Choroid plexus epithelial cell (primary cell): Measurements from ENCODE around the gene TCERG1L.
"Not testable (repeated sequence)": the region's sequence is repeated elsewhere in the genome, so short reads cannot be mapped to it uniquely, and the experiment has no call there.

Source experiments
- DNase-seq: peaks from one replicate; pipeline ENCODE4 v3.0.0-alpha.2; 2010; ENCODE audit warnings: low read depth
- H3K4me3 ChIP-seq: 2 replicates; pipeline ENCODE4 v1.5.1; 2011; ENCODE audit warnings: low read depth, mild to moderate bottlenecking, control low read depth, low read length, moderate library complexity
- TF ChIP-seq, protein P1 (sequence below): conservative IDR thresholded peaks from 2 replicates; pipeline ENCODE4 v1.5.1; 2011; ENCODE audit warnings: low read depth, mild to moderate bottlenecking, control low read depth, inconsistent platforms, low read length, moderate library complexity

TCERG1L gene

DNA sequence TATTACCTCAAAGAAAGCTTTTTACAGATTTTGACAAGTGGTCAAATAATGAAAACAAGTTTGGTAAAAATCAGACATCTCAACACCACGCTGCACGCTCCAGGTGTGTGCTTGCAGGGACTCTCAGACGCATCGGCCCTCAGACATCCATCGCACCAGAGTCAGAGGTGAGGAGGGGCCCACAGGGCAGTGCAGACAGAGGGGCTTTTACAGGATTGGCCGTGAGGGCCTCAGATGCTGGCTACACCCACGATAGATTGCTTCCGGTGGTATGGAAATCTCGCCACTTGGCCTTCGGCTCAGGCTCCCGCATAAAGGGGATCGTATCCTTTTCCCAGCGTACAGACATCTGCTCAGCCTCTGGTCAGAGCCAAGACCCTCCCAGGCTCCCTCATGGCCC lies 72.1 kb downstream of the TCERG1L start:
- H3K4me3 ChIP-seq, result no peak overlapping the region
- DNase-seq, result no peak
- TF ChIP-seq, protein P1, sequence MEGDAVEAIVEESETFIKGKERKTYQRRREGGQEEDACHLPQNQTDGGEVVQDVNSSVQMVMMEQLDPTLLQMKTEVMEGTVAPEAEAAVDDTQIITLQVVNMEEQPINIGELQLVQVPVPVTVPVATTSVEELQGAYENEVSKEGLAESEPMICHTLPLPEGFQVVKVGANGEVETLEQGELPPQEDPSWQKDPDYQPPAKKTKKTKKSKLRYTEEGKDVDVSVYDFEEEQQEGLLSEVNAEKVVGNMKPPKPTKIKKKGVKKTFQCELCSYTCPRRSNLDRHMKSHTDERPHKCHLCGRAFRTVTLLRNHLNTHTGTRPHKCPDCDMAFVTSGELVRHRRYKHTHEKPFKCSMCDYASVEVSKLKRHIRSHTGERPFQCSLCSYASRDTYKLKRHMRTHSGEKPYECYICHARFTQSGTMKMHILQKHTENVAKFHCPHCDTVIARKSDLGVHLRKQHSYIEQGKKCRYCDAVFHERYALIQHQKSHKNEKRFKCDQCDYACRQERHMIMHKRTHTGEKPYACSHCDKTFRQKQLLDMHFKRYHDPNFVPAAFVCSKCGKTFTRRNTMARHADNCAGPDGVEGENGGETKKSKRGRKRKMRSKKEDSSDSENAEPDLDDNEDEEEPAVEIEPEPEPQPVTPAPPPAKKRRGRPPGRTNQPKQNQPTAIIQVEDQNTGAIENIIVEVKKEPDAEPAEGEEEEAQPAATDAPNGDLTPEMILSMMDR, result no peak

DNA sequence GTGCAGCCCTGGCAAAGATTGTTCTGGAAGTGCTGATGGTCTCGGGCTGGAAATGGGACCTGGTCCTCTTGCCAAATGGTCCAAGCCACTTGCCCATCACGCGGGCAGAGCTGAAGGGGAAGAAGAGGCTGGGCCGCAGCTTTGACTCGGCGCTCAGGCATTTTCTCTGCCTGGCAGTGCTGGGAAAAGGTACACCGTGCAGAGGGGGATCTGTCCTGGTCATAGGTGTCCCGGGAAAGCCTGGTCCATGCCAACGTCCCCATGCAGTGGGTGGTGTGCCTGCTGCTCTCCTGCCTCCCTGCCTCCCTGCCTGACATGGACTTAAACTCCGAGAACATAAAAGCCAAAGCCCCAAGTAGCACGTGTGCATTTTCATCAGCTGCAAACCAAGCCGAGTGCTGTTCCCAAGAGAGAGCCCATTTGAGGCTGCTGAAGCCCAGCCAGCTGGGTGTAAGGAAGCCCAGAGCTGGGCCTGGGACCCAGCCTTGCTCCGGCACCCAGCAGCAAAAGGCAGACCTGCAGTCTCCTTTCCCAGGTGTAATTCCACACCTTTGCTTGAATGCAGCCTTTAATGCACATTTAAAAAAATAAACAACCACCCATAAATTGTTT lies 72.7 kb downstream of the TCERG1L start:
- DNase-seq, result no peak
- no peak overlapping the region for H3K4me3 ChIP-seq
- TF ChIP-seq, protein P1, result no peak

DNA sequence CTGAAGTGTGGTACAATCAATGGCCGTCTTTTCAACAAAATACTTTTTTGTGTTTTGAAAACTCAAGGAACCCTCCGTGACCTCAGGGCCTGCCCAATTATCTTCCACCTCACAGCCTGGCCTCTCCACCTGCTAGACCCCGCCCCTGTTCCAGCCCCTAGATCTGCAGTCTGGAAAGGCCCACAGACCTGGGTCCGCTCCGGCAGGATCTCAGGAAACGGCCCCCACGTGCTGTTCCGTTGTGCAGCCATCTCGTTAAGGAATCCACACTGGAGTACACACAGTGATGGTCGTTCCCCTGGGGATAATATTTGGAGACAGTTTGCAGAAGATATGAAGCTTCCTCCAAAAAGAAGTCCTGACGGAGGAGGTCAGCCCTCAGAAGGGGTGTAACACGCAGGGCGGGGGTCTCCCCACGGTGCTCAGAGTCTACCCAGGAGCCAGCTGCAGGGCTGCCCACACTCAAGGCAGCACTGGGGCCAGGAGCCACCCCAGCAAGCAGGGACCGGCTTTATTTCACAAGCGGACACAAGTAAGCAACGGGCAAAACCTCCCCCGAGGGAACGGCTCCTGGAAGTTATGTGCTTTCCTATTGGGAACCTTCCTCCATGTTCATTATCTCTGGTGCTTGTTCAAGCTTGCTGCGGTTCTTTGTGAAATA lies 73.4 kb downstream of the TCERG1L start:
- TF ChIP-seq, protein P1, result no peak
- DNase-seq, result no peak
- no peak overlapping the region for H3K4me3 ChIP-seq

DNA sequence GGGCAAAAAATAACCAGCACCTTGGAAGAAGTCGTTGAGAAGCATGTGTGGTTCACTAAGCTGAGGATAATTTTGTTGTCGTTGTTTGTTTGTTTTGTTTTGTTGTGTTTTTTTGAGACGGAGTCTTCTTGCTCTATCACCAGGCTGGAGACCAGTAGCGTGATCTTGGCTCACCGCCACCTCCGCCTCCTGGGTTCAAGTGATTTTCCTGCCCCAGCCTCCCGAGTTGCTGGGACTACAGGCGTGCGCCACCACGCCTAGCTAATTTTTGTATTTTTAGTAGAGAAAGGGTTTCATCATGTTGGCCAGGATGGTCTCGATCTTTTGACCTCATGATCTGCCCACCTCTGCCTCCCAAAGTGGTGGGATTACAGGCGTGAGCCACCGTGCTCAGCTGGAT lies 76.9 kb downstream of the TCERG1L start:
- DNase-seq, H3K4me3 ChIP-seq: not testable (repeated sequence)

DNA sequence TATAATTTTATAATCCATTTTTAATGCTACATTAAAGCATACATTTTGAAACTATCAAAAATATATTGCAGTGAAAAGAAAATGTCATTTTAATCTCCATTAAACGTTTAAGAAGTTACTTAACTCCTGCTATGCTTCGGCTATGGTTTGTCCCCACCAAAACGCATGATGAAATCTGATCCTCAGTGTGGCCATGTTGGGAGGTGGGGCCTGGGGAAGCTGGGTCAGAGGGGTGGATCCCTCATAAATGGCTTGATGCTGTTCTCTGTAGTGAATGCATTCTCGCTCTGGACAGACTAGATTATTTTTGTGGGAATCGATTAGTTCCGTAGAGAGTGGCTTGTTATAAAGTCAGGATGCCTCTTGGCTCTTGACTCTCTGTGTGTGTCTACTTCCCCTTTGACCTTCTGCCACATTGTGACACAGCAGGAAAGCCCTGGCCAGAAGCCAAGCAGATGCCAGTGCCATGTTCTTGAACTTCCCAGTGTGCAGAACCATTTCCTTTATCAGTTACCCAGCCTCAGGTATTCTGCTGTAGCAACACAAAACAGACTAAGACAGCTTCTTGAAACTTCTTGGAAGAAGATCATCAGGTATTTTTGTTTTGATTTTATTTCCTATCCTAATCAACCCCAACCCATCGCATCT lies 77.8 kb downstream of the TCERG1L start:
- DNase-seq, result no peak
- no peak overlapping the region for H3K4me3 ChIP-seq
- TF ChIP-seq, protein P1, result no peak

DNA sequence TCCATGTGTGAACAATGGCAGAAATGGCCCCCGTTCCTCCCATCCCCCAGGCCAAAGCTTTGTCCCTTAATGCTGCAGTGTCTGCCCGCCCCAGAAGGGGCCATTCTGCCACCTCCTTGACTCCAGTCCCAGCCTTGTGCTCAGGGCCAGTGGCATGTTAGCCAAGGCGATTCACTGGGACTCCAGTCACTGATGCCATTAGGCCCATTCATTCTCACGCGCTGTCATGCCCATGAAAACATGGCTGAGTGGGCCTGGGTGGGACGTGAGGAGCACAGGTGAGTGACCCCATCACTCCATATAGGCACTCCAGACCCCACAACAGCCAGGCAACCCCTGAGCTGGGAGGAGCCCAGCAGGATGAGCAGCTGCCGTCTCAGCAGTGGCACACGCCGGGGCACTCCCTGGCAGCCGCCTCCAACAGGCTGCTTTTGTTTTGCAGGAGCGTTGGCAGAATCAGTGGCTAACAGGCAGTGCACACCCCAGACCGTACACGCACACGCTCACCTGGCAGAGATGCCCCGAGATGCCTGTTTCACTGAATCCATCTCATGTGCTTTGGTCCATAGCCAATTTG lies 79.5 kb downstream of the TCERG1L start:
- DNase-seq, result no peak
- TF ChIP-seq, protein P1, result no peak
- no peak overlapping the region for H3K4me3 ChIP-seq

DNA sequence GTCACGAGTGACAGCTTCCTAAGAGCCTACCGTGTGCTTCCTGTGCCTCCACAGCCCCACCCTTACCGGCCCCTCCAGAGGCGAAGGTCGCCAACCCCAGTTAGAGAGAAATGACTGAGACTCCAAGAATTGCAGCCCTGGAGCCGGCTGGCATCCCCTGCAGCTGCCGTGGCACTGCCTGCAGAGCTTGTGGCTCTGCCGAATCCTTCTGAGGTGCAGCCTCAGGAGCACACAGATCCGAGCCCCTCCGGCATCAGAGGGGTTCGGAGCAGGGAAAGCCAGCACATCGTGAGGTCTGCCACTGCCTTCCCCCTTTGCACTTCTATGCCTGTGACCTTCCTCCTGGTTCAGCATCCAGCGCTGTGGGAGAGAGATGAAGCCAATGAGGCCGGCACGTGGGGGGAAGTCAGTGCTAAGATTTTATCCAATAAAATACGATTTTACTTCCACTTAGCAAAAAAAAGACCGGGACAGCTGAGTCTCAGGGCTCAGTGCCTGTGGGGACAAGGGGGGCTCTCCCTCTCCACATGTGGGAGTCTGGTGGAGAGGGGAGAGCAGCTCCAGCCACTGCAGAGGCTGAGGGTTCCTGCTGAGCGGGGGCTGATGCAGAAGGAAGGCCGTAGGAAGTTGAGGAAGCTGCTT lies 80.1 kb downstream of the TCERG1L start:
- TF ChIP-seq, protein P1, result no peak
- no peak for DNase-seq
- no peak overlapping the region for H3K4me3 ChIP-seq
